ENCODE measurements around the gene CLSTN2. TPM values are rescaled to one million over a fixed set of nuclear protein-coding genes. Genes with fewer than 3 reads are reported as not detected.

CLSTN2 gene
- total and polyA plus RNA-seq, 2 of the 8 experiments (the other 6 are each of a cell fraction or from before 2014, with no cell fraction given), result 0.39 to 0.52 TPM

DNA sequence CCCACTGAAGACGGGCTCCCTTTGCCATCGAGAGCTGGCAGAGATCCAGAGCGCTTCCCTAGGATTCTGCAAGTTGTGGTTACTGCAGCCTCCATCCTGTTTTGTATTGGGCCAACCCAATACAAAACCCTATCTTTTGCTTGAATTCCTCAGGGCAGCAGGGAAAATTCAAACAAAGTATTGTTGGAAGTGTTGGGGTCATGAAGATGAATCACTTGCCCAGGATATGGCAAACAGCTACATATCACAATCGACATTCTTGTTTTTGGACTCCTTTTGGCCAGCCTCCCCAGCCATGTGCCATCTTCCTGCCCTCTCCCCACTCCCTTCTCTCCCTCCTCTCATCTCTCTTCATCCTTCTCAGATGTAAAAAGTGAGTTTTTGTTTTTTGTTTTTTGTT lies 642.9 kb downstream of the CLSTN2 start:
- Histone ChIP-seq H3K4ac (replicated peaks; ENCODE audit: insufficient read length, low read depth, low read length) (no peak overlapping the region), H3K4me2 (ENCODE audit: insufficient read depth in 1 of 2, low read depth in 2 of 2, low read length in 2 of 2) (no peak overlapping the region), H3K4me1 (replicated peaks in 1 of 4; ENCODE audit: control insufficient read depth in 3 of 4, insufficient read depth in 4 of 4, low read length in 3 of 4) (no peaks in the 10 kb centered on the region), H2BK20ac (ENCODE audit: low read length) (no peak overlapping the region), H2AFZ (ENCODE audit: low read length) (no peak overlapping the region), H3K56ac (replicated peaks; ENCODE audit: insufficient read length, low read depth, low read length) (no peak overlapping the region), H3K23ac (ENCODE audit: insufficient read length) (no peak overlapping the region), H3K9me3 (ENCODE audit: insufficient read depth in 2 of 2, low read depth in 1 of 2, low read length in 1 of 2) (no peaks in the 10 kb centered on the region), H2BK120ac (replicated peaks; ENCODE audit: low read depth, low read length) (no peak overlapping the region), H3K27me3 (replicated peaks in 1 of 4; ENCODE audit: control insufficient read depth in 3 of 4, extremely low read depth in 1 of 4, insufficient read depth in 3 of 4, low read length in 3 of 4) (no peaks in the 10 kb centered on the region), H4K20me1 (replicated peaks in 1 of 2; ENCODE audit: control insufficient read depth in 1 of 2, insufficient read depth in 2 of 2, low read length in 2 of 2) (no peaks in the 10 kb centered on the region), H2AK5ac (ENCODE audit: low read depth, low read length) (no peak overlapping the region), H3K9ac (replicated peaks in 1 of 4; ENCODE audit: extremely low read depth in 1 of 4, low read depth in 3 of 4, low read length in 3 of 4) (no peak overlapping the region), H2BK5ac (ENCODE audit: low read depth, low read length) (no peak overlapping the region), H3K36me3 (ENCODE audit: control insufficient read depth in 2 of 4, insufficient read depth in 4 of 4, low read length in 3 of 4) (no peaks in the 10 kb centered on the region; a peak in 2 of 8 replicates), H3K27ac (ENCODE audit: low read depth, low read length) (no peak overlapping the region), H2BK12ac (ENCODE audit: low read depth, low read length) (no peak overlapping the region), H3K14ac (ENCODE audit: insufficient read length) (no peak overlapping the region), H3K18ac (ENCODE audit: extremely low read depth, low read length) (no peak overlapping the region), H2BK15ac (ENCODE audit: low read length) (no peak overlapping the region), H3K23me2 (ENCODE audit: low read depth, low read length) (peaks cover 2% of the 10 kb centered on the region; the same call in 1 of the 2 replicates), H4K91ac (replicated peaks; ENCODE audit: insufficient read length, low read length) (no peak overlapping the region), H3K4me3 (ENCODE audit: extremely low read depth in 1 of 4, insufficient read depth in 2 of 4, low read depth in 3 of 4, low read length in 4 of 4) (no peak overlapping the region), H3K79me1 (ENCODE audit: low read depth, low read length) (no peaks in the 10 kb centered on the region), H4K8ac (ENCODE audit: extremely low read depth, insufficient read depth, low read length) (no peak overlapping the region), H3K79me2 (ENCODE audit: control insufficient read depth in 1 of 2, insufficient read depth in 2 of 2, low read length in 2 of 2) (no peaks in the 10 kb centered on the region), H4K5ac (ENCODE audit: insufficient read length, low read depth, low read length) (no peak overlapping the region)
- no peak for DNase-seq (ENCODE audit: low read depth in 1 of 2, low spot score in 2 of 2)
- 81% methylated on average over 4 of the region's 4 CpGs; no CpG with 5 or more reads in 1 of the 2 experiments for WGBS, 2 experiments (ENCODE audit: extremely low coverage in 1 of 2, insufficient coverage in 1 of 2, insufficient read length in 1 of 2, insufficient replicate concordance in 2 of 2, low coverage in 1 of 2, low lambda C conversion rate in 2 of 2, missing lambda C conversion rate in 1 of 2)
- FAIRE-seq, result no peak
- ChIA-PET CTCF (ENCODE audit: partially characterized antibody) (interaction anchor here (0.7 kb wide), 1 partner anchor 109 kb away, joined by 3 read pairs; no protein-coding TSS in a partner anchor), POLR2A (ENCODE audit: partially characterized antibody) (no interaction called here)
- TF ChIP-seq MAFK (IDR thresholded peaks at IDR 0.05; ENCODE audit: low read depth, low read length) (no peak), SRF (IDR thresholded peaks at IDR 0.05; ENCODE audit: low read depth, low read length) (no peak), ZNF274 (IDR thresholded peaks at IDR 0.05; ENCODE audit: borderline replicate concordance, extremely low read depth, low read length) (no peak), CBX8 (IDR thresholded peaks at IDR 0.05; ENCODE audit: borderline replicate concordance, low read depth, low read length) (no peak), SIN3A (conservative IDR thresholded peaks at IDR 0.05 in 1 of 2, IDR thresholded peaks at IDR 0.05 in 1 of 2; ENCODE audit: low read depth in 1 of 2, low read length in 2 of 2) (no peak), EZH2 (IDR thresholded peaks at IDR 0.05; ENCODE audit: low read depth, low read length, severe bottlenecking) (no peak), CHD1 (IDR thresholded peaks at IDR 0.05; ENCODE audit: low read depth, low read length) (no peak)

Measured in H1 (cell line).